ENCODE measurements around the gene MID2. TPM values are rescaled to one million over a fixed set of nuclear protein-coding genes. Genes with fewer than 3 reads are reported as not detected.
"Not testable (repeated sequence)": the region's sequence is repeated elsewhere in the genome, so short reads cannot be mapped to it uniquely, and the experiment has no call there.

MID2 gene, protein sequence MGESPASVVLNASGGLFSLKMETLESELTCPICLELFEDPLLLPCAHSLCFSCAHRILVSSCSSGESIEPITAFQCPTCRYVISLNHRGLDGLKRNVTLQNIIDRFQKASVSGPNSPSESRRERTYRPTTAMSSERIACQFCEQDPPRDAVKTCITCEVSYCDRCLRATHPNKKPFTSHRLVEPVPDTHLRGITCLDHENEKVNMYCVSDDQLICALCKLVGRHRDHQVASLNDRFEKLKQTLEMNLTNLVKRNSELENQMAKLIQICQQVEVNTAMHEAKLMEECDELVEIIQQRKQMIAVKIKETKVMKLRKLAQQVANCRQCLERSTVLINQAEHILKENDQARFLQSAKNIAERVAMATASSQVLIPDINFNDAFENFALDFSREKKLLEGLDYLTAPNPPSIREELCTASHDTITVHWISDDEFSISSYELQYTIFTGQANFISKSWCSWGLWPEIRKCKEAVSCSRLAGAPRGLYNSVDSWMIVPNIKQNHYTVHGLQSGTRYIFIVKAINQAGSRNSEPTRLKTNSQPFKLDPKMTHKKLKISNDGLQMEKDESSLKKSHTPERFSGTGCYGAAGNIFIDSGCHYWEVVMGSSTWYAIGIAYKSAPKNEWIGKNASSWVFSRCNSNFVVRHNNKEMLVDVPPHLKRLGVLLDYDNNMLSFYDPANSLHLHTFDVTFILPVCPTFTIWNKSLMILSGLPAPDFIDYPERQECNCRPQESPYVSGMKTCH
- 24.6 TPM for total RNA-seq
- polyA plus RNA-seq: 14.1 TPM

DNA sequence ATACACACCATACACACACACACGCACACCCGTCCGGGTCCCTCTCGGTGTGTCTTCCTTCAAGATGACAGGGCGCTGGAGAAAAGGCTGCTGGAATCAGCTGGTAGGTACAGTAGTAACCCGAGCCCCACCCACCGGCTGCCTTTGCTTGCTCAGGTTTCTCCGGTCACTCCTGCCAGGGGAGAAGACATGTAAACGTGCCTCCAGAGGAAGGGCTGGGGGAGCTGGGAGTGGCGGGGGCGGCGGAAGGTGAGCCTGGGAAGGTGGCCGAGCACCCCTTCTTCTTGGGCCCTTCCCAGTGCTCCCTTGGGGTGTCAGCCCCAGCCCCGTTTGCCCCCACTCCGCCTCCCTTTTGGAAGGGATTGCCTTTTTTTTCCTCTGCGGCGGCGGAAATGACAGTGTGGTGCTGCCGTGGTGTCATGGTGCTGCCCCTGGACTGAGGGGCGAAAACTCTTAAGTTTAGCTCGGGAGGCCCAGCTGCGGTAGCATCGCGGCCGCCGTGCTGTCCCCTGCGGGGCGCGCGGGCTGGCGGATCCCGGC lies at the start of gene MID2:
MID2 (plus strand) TSS at position 169 of the 540 bp plus-strand sequence. CDS start 561 bp downstream, outside the sequence.
- WGBS: under 1% methylated on average over 31 of the region's 32 CpGs
- Histone ChIP-seq H3K4me3 (ENCODE audit: low read depth, low read length) (peak within 1 kb of the TSS; percentile 73), H3K36me3 (ENCODE audit: insufficient read depth) (no peaks in the 10 kb centered on the region), H3K27ac (ENCODE audit: low read depth) (peak within 1 kb of the TSS; percentile 93), H3K4me1 (ENCODE audit: insufficient read depth) (no peaks in the 10 kb centered on the region)
- peak; percentile 26 for DNase-seq (ENCODE audit: extremely low spot score)

DNA sequence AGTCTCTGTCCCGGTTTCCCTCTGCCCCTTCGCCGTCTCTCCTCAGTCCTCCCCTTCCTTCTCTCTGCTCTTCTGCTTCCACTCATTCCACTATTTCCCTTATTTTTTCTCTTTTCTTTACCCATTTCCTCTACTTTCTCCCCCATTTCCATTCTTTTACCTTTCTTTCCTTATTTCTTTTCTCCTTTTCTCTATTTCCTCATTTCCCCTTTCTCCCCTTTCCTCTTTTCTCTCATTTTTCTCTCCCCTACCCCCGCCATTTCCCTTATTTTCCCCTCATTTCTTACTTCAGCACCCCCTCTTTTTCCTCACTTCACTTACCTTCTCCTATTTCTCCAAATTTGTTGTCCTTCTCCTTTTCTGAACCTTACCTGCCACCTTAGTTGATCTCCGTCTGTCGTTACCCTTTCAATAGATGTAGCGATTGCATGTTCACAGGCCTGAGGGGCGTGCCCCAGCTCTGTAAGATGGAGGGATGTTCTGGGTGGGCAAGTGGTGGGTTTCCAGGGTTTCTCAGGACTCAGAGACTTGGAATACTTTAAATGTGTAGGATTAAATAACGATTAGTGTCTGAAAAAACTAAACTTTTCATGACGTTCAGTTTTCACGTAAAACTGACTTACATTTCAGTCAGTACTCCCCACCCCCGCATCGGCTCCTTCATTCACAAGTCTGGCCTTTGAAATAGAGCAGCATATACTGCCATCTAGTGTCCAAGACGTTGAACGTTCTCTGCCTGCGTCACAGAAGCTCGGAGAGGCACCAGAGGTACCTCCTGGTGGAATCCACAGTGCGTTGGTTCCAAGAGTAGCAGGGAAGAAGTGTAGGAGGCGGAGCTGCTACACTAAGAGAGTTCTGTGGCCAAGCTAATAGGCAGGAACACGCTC lies 48.8 kb upstream of the MID2 start:
- Histone ChIP-seq H3K27ac (ENCODE audit: low read depth) (peak overlapping the region; percentile 23), H3K4me3 (ENCODE audit: low read depth, low read length) (peak overlapping the region; percentile 65), H3K36me3 (ENCODE audit: insufficient read depth) (no peaks in the 10 kb centered on the region), H3K4me1 (ENCODE audit: insufficient read depth) (no peaks in the 10 kb centered on the region)
- 5% methylated on average over 20 of the region's 20 CpGs for WGBS
- DNase-seq (ENCODE audit: extremely low spot score): peak; percentile 59

- Histone ChIP-seq H3K4me3 (ENCODE audit: low read depth, low read length) (peak within 1 kb of the TSS; percentile 65), H3K4me1 (ENCODE audit: insufficient read depth) (no peaks in the 10 kb centered on the region), H3K27ac (ENCODE audit: low read depth) (peak within 1 kb of the TSS; percentile 23), H3K36me3 (ENCODE audit: insufficient read depth) (no peaks in the 10 kb centered on the region)
- WGBS: 64% methylated on average over 6 of the region's 6 CpGs
- no peak for DNase-seq (ENCODE audit: extremely low spot score)
Observed at GRCh38 chrX:107777536-107777832, 48.2 kb upstream of the MID2 start, which contains the start of gene NCBP2L. Gene NCBP2L, plus strand, starts transcription at chrX:107777733. Its CDS starts 16,488 bp downstream, at chrX:107794221.

DNA sequence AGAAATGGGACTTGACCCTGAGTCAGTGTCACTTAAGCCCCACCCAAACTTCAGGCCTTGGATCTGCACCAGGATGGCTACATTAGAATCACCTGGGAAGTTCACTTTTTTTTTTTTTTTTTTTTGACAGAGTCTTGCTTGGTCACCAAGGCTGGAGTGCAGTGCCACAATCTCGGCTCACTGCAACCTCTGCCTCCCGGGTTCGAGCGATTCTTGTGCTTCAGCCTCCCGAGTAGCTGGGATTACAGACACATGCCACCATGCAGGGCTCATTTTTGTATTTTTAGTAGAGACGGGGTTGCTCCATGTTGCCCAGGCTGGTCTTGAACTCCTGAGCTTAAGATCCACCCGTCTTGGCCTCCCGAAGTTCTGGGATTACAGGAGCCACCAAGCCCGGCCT lies 45.1 kb upstream of the MID2 start:
- no peak for DNase-seq (ENCODE audit: extremely low spot score)
- Histone ChIP-seq H3K4me3 (ENCODE audit: low read depth, low read length) (no peak overlapping the region), H3K27ac (ENCODE audit: low read depth) (no peak overlapping the region), H3K4me1 (ENCODE audit: insufficient read depth) (no peaks in the 10 kb centered on the region), H3K36me3 (ENCODE audit: insufficient read depth) (no peaks in the 10 kb centered on the region)
- 92% methylated on average over 9 of the region's 9 CpGs for WGBS

DNA sequence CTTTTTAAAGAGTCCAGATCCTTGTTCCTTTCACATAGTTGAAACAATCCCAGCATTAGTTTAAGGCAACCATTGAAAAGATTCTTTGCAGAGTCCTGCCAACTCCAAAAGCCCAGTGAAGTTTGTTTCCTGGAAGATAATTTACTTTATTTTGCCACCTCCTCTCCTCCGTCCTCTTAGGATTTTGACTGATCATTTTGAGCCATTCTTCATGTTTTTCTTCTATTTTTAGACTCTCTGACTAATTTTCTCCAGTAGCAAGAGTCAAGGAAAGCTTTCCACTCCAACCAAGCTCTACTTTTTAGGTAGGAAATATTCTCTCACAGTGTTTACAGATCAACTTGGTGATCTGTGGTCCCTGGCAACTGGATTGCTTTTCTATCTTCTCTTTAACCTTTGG lies 37.8 kb upstream of the MID2 start:
- H3K4me3 ChIP-seq (ENCODE audit: low read depth, low read length): no peak overlapping the region
- DNase-seq (ENCODE audit: extremely low spot score): no peak
- no peaks in the 10 kb centered on the region for H3K36me3 ChIP-seq (ENCODE audit: insufficient read depth)
- H3K4me1 ChIP-seq (ENCODE audit: insufficient read depth): no peaks in the 10 kb centered on the region
- 4% methylated on average over 1 of the region's 1 CpG for WGBS
- no peak overlapping the region for H3K27ac ChIP-seq (ENCODE audit: low read depth)

DNA sequence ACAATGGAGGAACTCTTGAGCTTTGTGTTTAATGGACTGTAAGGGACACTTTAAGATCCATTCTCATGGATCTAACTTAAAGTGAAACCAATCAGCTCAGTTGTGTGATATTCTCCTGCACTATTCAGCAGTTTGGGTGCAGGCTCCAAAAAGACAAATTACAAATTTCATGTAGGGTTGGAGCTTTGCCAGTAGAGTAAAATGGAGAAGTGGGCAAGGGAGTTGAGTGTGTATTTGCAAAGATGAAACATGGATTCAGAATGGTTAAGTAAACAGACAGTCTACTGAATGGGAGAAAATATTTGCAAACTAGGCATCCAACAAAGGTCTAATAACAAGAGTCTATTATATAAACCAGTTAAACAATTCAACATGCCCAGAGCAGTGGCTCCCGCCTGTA lies 21.2 kb upstream of the MID2 start:
- Histone ChIP-seq H3K27ac (ENCODE audit: low read depth) (no peak overlapping the region), H3K4me3 (ENCODE audit: low read depth, low read length) (no peak overlapping the region), H3K36me3 (ENCODE audit: insufficient read depth) (no peaks in the 10 kb centered on the region), H3K4me1 (ENCODE audit: insufficient read depth) (no peaks in the 10 kb centered on the region)
- WGBS: 64% methylated on average over 1 of the region's 1 CpG
- no peak for DNase-seq (ENCODE audit: extremely low spot score)

GRCh38 chrX:107805179-107805578 lies 20.5 kb upstream of the MID2 start:
- WGBS: 93% methylated on average over 3 of the region's 3 CpGs
- no peak overlapping the region for H3K4me3 ChIP-seq (ENCODE audit: low read depth, low read length)

DNA sequence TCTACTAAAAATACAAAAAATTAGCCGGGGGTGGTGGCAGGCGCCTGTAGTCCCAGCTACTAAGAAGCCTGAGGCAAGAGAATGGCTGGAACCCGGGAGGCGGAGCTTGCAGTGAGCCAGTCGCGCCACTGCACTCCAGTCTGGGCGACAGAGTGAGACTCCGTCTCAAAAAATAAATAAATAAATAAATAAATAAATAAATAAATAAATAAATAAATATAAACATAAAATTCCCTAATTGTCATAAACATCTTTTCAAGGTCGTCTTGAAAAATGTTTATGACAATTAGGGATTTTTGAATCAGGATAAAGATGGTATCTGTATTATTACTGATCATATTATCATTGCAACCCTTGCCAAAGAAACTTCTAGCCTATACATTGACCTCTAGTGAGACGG lies 15.6 kb upstream of the MID2 start:
- H3K27ac ChIP-seq (ENCODE audit: low read depth); H3K4me3 ChIP-seq (ENCODE audit: low read depth, low read length); H3K4me1 ChIP-seq (ENCODE audit: insufficient read depth); DNase-seq (ENCODE audit: extremely low spot score); H3K36me3 ChIP-seq (ENCODE audit: insufficient read depth): not testable (repeated sequence)
- WGBS: 91% methylated on average over 10 of the region's 10 CpGs

More at GRCh38 chrX:107805179-107805578, 20.5 kb upstream of the MID2 start:
- no peak for DNase-seq (ENCODE audit: extremely low spot score)
- Histone ChIP-seq H3K27ac (ENCODE audit: low read depth) (no peak overlapping the region), H3K36me3 (ENCODE audit: insufficient read depth) (no peaks in the 10 kb centered on the region), H3K4me1 (ENCODE audit: insufficient read depth) (no peaks in the 10 kb centered on the region)

DNA sequence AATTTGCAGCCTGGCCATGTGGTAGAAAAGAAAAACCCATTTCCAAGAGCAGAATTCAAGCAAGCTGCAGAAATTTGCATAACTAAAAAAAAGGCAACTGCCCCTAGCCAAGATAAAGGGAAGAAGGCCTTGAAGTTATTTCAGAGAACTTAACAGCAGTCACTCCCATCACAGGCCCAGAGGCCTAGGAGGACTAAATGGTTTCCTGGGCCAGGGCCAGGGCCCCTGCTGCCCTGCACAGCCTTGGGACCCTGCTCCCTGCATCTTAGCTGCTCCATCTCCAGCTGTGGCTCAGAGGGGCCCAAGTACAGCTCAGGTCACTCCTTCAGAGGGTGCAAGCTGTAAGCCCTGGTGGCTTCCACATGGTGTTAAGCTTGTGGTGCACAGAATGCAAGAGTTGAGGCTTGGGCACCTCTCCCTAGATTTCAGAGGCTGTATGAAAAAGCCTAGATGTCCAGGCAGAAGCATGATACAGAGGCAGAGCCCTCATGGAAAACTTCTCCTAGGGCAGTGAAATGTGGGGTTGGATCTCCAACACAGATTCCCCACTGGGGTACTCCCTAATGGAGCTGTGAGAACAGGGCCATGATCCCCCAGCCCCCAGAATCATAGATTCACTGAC lies 6.7 kb upstream of the MID2 start:
- Histone ChIP-seq H3K27ac (ENCODE audit: low read depth) (no peak overlapping the region), H3K36me3 (ENCODE audit: insufficient read depth) (no peaks in the 10 kb centered on the region)
- DNase-seq (ENCODE audit: extremely low spot score): no peak

DNA sequence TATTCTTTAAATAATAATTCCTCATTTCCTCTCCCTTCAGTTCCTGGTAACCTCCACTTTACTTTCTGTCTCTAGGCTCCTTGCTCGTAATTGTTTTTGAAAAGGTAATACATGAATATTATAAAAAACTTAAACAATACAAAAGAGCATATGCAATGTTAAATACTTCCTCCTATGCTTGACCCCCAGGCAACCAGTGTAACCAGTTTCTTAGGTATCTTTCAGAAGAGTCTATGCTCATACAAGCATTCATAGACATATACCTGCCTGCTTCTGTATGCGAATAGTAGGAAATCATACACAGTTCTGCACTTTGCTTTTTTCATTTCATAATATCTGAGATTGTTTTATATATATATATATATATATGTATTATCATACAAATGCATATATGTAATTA lies 2.6 kb upstream of the MID2 start:
- Histone ChIP-seq H3K4me3 (ENCODE audit: low read depth, low read length) (no peak overlapping the region), H3K36me3 (ENCODE audit: insufficient read depth) (no peaks in the 10 kb centered on the region), H3K4me1 (ENCODE audit: insufficient read depth) (no peaks in the 10 kb centered on the region), H3K27ac (ENCODE audit: low read depth) (no peak overlapping the region)
- DNase-seq (ENCODE audit: extremely low spot score): no peak
- WGBS: 89% methylated on average over 2 of the region's 2 CpGs

More for the DNA sequence above, 6.7 kb upstream of the MID2 start:
- H3K4me1 ChIP-seq (ENCODE audit: insufficient read depth): no peaks in the 10 kb centered on the region
- H3K4me3 ChIP-seq (ENCODE audit: low read depth, low read length): no peak overlapping the region

DNA sequence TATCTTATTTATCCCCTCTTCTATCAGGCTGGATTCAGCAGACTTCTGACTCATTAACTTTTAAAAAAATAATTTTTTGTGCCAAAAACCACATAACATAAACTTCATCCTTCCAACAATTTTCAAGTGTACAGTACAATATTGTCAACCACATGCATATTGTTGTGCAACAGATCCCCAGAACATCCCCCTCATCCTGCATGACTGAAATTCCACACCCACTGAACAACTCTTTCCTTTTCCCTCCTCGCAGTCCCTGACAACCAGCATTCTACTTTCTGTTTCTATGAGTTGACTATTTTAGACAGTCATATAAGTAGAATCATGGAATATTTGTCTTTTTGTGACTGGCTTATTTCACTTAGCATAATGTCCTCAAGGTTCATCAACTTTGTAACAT lies 2.2 kb upstream of the MID2 start:
- Histone ChIP-seq H3K27ac (ENCODE audit: low read depth) (no peak overlapping the region), H3K36me3 (ENCODE audit: insufficient read depth) (no peaks in the 10 kb centered on the region), H3K4me3 (ENCODE audit: low read depth, low read length) (no peak overlapping the region), H3K4me1 (ENCODE audit: insufficient read depth) (no peaks in the 10 kb centered on the region)
- DNase-seq (ENCODE audit: extremely low spot score): no peak
- WGBS: 20% methylated on average over 1 of the region's 1 CpG

- under 1% methylated on average over 98 of the region's 100 CpGs for WGBS
- Histone ChIP-seq H3K36me3 (ENCODE audit: insufficient read depth) (no peaks in the 10 kb centered on the region), H3K4me1 (ENCODE audit: insufficient read depth) (no peaks in the 10 kb centered on the region), H3K27ac (ENCODE audit: low read depth) (peak overlapping the region; percentile 93), H3K4me3 (ENCODE audit: low read depth, low read length) (peak overlapping the region; percentile 73)
- DNase-seq (ENCODE audit: extremely low spot score): no peak
Observed at GRCh38 chrX:107826238-107827029, 768 bp downstream of the MID2 start.

All from urinary bladder (tissue), 4 donors.